Measurements from ENCODE around the gene ZNF597.

Gene ZNF597

GRCh38 chr16:3431779-3432219 lies 11.5 kb downstream of the ZNF597 start:
- H3K23ac ChIP-seq (ENCODE audit: low read length) = no peak overlapping the region
- H2BK12ac ChIP-seq (ENCODE audit: low read length) = no peak overlapping the region
- H3K4ac ChIP-seq (ENCODE audit: low read depth, low read length) = no peak overlapping the region
- no peak overlapping the region for H3K4me2 ChIP-seq (ENCODE audit: low read length)
- no peak overlapping the region for H3K9ac ChIP-seq (ENCODE audit: low read length)
- H3K18ac ChIP-seq (ENCODE audit: low read length) = no peak overlapping the region
- H2AFZ ChIP-seq (ENCODE audit: insufficient read depth, low read length, poor library complexity) = no peak overlapping the region
- peaks cover 0 to 11% of the 10 kb centered on the region in 2 experiments for H3K36me3 ChIP-seq (ENCODE audit: control insufficient read depth in 1 of 2, insufficient read depth in 2 of 2, low read length in 2 of 2)
- WGBS (ENCODE audit: extremely low coverage, insufficient coverage, insufficient read length) = no CpG with 5 or more reads among the region's 26 CpGs
- H3K9me3 ChIP-seq (ENCODE audit: insufficient read depth, low read depth, low read length) = peaks cover 6% of the 10 kb centered on the region
- no peaks in the 10 kb centered on the region for H3K79me1 ChIP-seq (ENCODE audit: low read length)
- H3K14ac ChIP-seq (ENCODE audit: low read length) = no peak overlapping the region
- no peaks in the 10 kb centered on the region for H3K4me1 ChIP-seq (ENCODE audit: control insufficient read depth in 1 of 2, insufficient read depth in 2 of 2, low read length in 2 of 2)
- no peaks in the 10 kb centered on the region for H3K79me2 ChIP-seq (ENCODE audit: control insufficient read depth, insufficient read depth, low read length, poor library complexity)
- H2BK5ac ChIP-seq (ENCODE audit: low read depth, low read length, poor library complexity) = no peak overlapping the region
- H4K12ac ChIP-seq (ENCODE audit: low read depth, low read length) = no peak overlapping the region
- no peak overlapping the region for H4K91ac ChIP-seq (ENCODE audit: low read depth, low read length)
- H3K4me3 ChIP-seq (ENCODE audit: low read depth, low read length) = no peak overlapping the region
- no peak overlapping the region for H2AK5ac ChIP-seq (ENCODE audit: low read length)
- peak in 1 of 2 donors; percentile 54 for DNase-seq
- H4K8ac ChIP-seq (ENCODE audit: low read depth, low read length) = no peak overlapping the region
- H2BK120ac ChIP-seq (ENCODE audit: insufficient read depth, low read length, poor library complexity) = no peak overlapping the region
- H3K27me3 ChIP-seq (ENCODE audit: insufficient read depth, low read length) = no peaks in the 10 kb centered on the region
- H3K27ac ChIP-seq (ENCODE audit: low read depth, low read length) = no peak overlapping the region

- Histone ChIP-seq H4K8ac (ENCODE audit: low read depth, low read length) (no peak overlapping the region), H2AFZ (ENCODE audit: insufficient read depth, low read length, poor library complexity) (no peak overlapping the region), H3K79me1 (ENCODE audit: low read length) (no peaks in the 10 kb centered on the region), H4K12ac (ENCODE audit: low read depth, low read length) (no peak overlapping the region), H3K9ac (ENCODE audit: low read length) (no peak overlapping the region), H2BK120ac (ENCODE audit: insufficient read depth, low read length, poor library complexity) (no peak overlapping the region), H2BK12ac (ENCODE audit: low read length) (no peak overlapping the region), H3K18ac (ENCODE audit: low read length) (no peak overlapping the region), H3K14ac (ENCODE audit: low read length) (no peak overlapping the region), H3K4ac (ENCODE audit: low read depth, low read length) (no peak overlapping the region), H2AK5ac (ENCODE audit: low read length) (no peak overlapping the region), H3K36me3 (ENCODE audit: control insufficient read depth in 1 of 2, insufficient read depth in 2 of 2, low read length in 2 of 2) (peaks cover 2% of the 10 kb centered on the region in 2 experiments), H3K27ac (ENCODE audit: low read depth, low read length) (no peak overlapping the region), H3K4me1 (ENCODE audit: control insufficient read depth in 1 of 2, insufficient read depth in 2 of 2, low read length in 2 of 2) (no peaks in the 10 kb centered on the region), H3K4me3 (ENCODE audit: low read depth, low read length) (no peak overlapping the region), H3K79me2 (ENCODE audit: control insufficient read depth, insufficient read depth, low read length, poor library complexity) (no peaks in the 10 kb centered on the region), H4K91ac (ENCODE audit: low read depth, low read length) (no peak overlapping the region), H3K9me3 (ENCODE audit: insufficient read depth, low read depth, low read length) (peaks cover 32% of the 10 kb centered on the region), H3K27me3 (ENCODE audit: insufficient read depth, low read length) (no peaks in the 10 kb centered on the region), H3K23ac (ENCODE audit: low read length) (no peak overlapping the region), H2BK5ac (ENCODE audit: low read depth, low read length, poor library complexity) (no peak overlapping the region), H3K4me2 (ENCODE audit: low read length) (no peak overlapping the region)
- DNase-seq = no peak
- no CpG with 5 or more reads among the region's 29 CpGs for WGBS (ENCODE audit: extremely low coverage, insufficient coverage, insufficient read length)
Observed at GRCh38 chr16:3413730-3414379, 29.4 kb downstream of the ZNF597 start.

- no peak overlapping the region for H4K91ac ChIP-seq (ENCODE audit: low read depth, low read length)
- H3K23ac ChIP-seq (ENCODE audit: low read length) = no peak overlapping the region
- no peak overlapping the region for H2BK120ac ChIP-seq (ENCODE audit: insufficient read depth, low read length, poor library complexity)
- no peak overlapping the region for H3K18ac ChIP-seq (ENCODE audit: low read length)
- H3K4me1 ChIP-seq (ENCODE audit: control insufficient read depth in 1 of 2, insufficient read depth in 2 of 2, low read length in 2 of 2) = peaks cover 0 to 2% of the 10 kb centered on the region in 2 experiments
- no peak overlapping the region for H4K12ac ChIP-seq (ENCODE audit: low read depth, low read length)
- no peak overlapping the region for H4K8ac ChIP-seq (ENCODE audit: low read depth, low read length)
- no peak for DNase-seq
- H3K9ac ChIP-seq (ENCODE audit: low read length) = no peak overlapping the region
- no CpG with 5 or more reads among the region's 12 CpGs for WGBS (ENCODE audit: extremely low coverage, insufficient coverage, insufficient read length)
- no peak overlapping the region for H3K4ac ChIP-seq (ENCODE audit: low read depth, low read length)
- H2AFZ ChIP-seq (ENCODE audit: insufficient read depth, low read length, poor library complexity) = no peak overlapping the region
- H3K9me3 ChIP-seq (ENCODE audit: insufficient read depth, low read depth, low read length) = peaks cover 30% of the 10 kb centered on the region
- no peak overlapping the region for H3K4me2 ChIP-seq (ENCODE audit: low read length)
- H3K14ac ChIP-seq (ENCODE audit: low read length) = no peak overlapping the region
- no peak overlapping the region for H2BK12ac ChIP-seq (ENCODE audit: low read length)
- no peak overlapping the region for H2BK5ac ChIP-seq (ENCODE audit: low read depth, low read length, poor library complexity)
- no peaks in the 10 kb centered on the region for H3K27me3 ChIP-seq (ENCODE audit: insufficient read depth, low read length)
- no peak overlapping the region for H3K27ac ChIP-seq (ENCODE audit: low read depth, low read length)
- no peaks in the 10 kb centered on the region for H3K79me1 ChIP-seq (ENCODE audit: low read length)
- no peaks in the 10 kb centered on the region for H3K79me2 ChIP-seq (ENCODE audit: control insufficient read depth, insufficient read depth, low read length, poor library complexity)
- peaks cover 19 to 24% of the 10 kb centered on the region in 2 experiments for H3K36me3 ChIP-seq (ENCODE audit: control insufficient read depth in 1 of 2, insufficient read depth in 2 of 2, low read length in 2 of 2)
- no peak overlapping the region for H3K4me3 ChIP-seq (ENCODE audit: low read depth, low read length)
- H2AK5ac ChIP-seq (ENCODE audit: low read length) = no peak overlapping the region
Observed at GRCh38 chr16:3408561-3409197, 34.6 kb downstream of the ZNF597 start.

GRCh38 chr16:3401719-3402397 lies 41.4 kb downstream of the ZNF597 start:
- peaks cover 3 to 10% of the 10 kb centered on the region in 2 experiments for H3K4me1 ChIP-seq (ENCODE audit: control insufficient read depth in 1 of 2, insufficient read depth in 2 of 2, low read length in 2 of 2)
- no peak overlapping the region for H3K27ac ChIP-seq (ENCODE audit: low read depth, low read length)
- H2AK5ac ChIP-seq (ENCODE audit: low read length) = no peak overlapping the region
- peaks cover 7% of the 10 kb centered on the region for H3K79me2 ChIP-seq (ENCODE audit: control insufficient read depth, insufficient read depth, low read length, poor library complexity)
- peaks cover 15 to 22% of the 10 kb centered on the region in 2 experiments for H3K36me3 ChIP-seq (ENCODE audit: control insufficient read depth in 1 of 2, insufficient read depth in 2 of 2, low read length in 2 of 2)
- H2AFZ ChIP-seq (ENCODE audit: insufficient read depth, low read length, poor library complexity) = peak overlapping the region; percentile 85
- H4K12ac ChIP-seq (ENCODE audit: low read depth, low read length) = no peak overlapping the region
- no peak overlapping the region for H2BK5ac ChIP-seq (ENCODE audit: low read depth, low read length, poor library complexity)
- H3K9me3 ChIP-seq (ENCODE audit: insufficient read depth, low read depth, low read length) = peaks cover 8% of the 10 kb centered on the region
- no peak overlapping the region for H3K4ac ChIP-seq (ENCODE audit: low read depth, low read length)
- no CpG with 5 or more reads among the region's 17 CpGs for WGBS (ENCODE audit: extremely low coverage, insufficient coverage, insufficient read length)
- H3K9ac ChIP-seq (ENCODE audit: low read length) = no peak overlapping the region
- peaks cover 7% of the 10 kb centered on the region for H3K79me1 ChIP-seq (ENCODE audit: low read length)
- no peak overlapping the region for H4K8ac ChIP-seq (ENCODE audit: low read depth, low read length)
- H3K14ac ChIP-seq (ENCODE audit: low read length) = no peak overlapping the region
- H3K18ac ChIP-seq (ENCODE audit: low read length) = no peak overlapping the region
- H3K4me3 ChIP-seq (ENCODE audit: low read depth, low read length) = no peak overlapping the region
- H2BK12ac ChIP-seq (ENCODE audit: low read length) = no peak overlapping the region
- H2BK120ac ChIP-seq (ENCODE audit: insufficient read depth, low read length, poor library complexity) = no peak overlapping the region
- H3K27me3 ChIP-seq (ENCODE audit: insufficient read depth, low read length) = no peaks in the 10 kb centered on the region
- H4K91ac ChIP-seq (ENCODE audit: low read depth, low read length) = no peak overlapping the region
- H3K4me2 ChIP-seq (ENCODE audit: low read length) = peak overlapping the region; percentile 94
- no peak overlapping the region for H3K23ac ChIP-seq (ENCODE audit: low read length)
- no peak for DNase-seq
